HG02981 (cell line): ENCODE results near the gene PLAGL2.
"Not testable (repeated sequence)": the region's sequence is repeated elsewhere in the genome, so short reads cannot be mapped to it uniquely, and the experiment has no call there.

Experiments
- ATAC-seq: cut with Tn5 transposase; IDR thresholded peaks from one replicate; pipeline ENCODE4 v1.9.1; 2021; ENCODE audit warnings: mild to moderate bottlenecking, moderate library complexity; ENCODE audit not compliant: unreplicated experiment

Gene PLAGL2

DNA sequence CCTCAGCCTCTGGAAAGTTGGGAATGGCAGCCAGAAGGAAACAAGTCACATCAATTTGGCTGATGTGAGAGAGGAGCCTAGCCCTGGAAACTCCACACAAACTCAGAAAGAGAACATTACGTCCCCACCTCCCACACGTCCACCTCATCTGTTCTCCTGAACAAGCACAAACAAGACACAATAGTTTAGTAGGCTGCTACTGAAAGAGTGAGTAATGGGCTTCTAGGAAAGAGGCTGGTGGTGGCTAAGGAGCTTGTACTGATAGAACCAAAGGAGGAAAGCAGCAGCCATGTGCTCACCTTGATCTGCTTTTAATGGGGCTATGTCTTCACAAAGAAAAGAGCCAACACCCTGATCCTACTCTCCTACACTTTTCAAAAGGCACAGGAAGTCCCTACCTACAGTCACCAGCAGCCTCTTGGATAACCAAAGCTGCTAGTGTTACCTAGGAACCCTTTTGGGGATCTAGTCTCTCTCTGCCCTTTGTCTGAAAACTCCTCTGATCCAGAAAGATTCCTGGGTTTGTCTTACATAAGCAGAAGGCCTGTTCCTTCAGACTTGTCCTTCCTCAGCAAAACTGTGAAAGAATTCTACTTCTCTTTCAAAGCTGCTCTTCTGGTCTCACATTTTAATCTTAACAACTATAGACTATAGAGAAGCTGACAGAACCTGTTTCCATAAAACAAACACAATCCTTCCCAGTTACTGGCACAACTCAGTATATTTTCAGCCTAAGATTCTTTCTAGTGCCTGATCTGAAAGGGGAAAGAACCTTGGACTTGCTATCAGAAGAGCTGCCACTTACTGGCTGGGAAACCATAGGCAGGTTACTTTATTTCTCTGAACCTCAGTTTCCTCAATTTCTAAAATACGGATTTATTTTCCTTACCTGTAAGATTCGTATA is 3.1 kb downstream of the PLAGL2 start:
- ATAC-seq, result no peak

DNA sequence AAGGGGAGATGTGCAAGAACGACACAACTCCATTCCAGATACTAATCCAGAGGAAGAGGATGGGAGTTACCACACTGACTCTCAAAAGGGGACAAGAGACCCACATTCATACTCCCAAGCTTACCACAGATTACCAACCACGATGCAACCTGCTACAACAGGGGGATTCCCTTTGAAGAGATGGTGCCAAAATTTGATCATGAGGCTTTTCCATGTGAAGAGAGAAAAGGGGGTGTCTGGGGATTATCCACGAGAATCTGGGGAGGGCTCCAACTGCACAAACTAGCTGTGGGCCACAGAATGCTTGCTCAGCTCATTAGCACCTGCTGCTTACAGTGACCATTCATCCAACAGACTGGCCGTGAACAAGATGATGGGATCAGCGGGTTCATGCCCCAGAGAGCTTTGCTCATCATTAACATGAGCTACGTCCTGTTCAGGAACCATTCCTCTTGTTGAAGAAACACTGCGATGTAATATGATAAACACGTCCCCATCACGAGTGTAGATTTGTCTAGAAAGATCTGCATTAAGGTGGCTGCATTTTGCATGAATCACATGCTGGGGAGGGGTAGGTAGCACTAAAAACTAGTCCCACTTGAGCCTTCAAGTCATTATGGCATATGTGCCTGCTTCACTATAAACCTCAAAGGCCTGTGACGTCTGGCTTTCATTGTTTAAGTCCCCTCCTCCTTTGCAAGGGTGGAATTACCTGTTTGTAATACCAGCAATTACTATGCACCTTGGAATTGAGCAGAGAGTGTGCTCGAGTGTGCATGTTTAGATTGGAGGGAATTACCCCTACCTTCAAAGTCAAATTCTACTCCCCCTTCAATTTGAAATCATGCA is 4.0 kb downstream of the PLAGL2 start:
- ATAC-seq, result no peak

- ATAC-seq, result no peak
Observed at GRCh38 chr20:32201977-32202363, 5.6 kb downstream of the PLAGL2 start.

DNA sequence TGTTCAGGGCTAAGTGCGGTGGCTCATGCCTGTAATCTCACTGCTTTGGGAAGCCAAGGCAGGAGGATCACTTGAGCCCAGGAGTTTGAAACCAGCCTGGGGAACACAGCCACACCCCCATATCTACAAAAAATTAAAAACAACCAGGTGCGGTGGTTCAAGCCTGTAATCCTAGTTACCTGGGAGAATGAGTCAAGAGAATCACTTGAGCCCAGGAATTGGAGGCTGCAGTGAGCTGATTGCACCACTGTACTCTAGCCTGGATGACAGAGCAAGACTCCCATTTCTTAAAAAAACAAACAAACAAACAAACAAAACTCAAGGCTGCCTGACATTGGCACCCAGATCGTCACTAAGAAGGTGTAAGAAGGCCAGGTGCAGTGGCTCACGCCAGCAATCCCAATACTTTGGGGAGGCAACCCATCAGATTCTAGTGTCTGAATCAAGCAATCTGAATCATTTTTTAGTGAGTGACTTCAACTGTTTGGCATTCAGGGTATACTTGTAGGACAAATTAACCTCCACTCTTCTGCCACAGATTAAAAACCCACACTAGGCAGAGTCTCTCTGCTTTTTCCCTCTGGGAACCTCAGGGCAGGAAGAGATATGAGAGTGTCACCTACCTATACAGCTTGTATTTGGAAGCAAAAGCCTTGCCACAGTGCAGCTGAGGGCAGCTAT is 6.1 kb downstream of the PLAGL2 start:
- no peak for ATAC-seq

DNA sequence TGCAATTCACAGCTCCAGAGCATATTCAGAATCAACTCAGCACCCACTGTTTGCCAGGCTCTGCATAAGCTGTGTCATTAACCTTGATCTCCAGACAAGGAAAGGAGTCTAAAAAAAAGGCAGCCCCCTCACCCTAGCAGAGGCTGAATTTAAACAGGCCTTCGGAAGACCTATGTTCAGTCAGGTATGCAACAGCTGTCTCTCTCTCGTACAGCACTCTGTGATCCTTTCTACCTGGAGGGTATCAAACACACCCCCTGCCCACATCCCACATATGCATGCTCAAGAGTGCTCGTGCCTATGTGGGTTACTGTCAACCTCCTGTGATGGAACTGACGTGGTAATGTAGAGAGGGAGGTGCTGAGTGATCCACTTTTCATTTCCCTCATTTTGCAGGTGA is 8.5 kb downstream of the PLAGL2 start:
- no peak for ATAC-seq

DNA sequence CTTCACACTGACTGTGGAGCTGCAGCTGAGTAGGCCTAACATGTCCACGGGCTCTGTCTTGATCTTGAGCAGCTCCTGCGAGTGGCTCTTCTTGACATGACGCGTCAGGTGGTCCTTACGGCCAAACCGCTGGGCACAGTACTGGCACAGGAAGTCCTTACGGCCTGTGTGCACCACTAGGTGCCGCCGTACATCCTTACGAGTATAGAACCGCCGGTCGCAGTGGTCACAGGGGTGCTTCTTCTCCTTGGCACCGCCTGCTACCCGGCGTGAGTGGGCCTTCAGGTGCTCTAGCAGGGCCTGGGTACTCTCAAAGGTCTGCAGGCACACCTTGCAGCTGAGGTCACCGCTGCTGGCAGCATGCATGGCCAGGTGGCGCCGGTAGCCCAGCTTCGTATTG is 10.4 kb downstream of the PLAGL2 start:
- ATAC-seq, result not testable (repeated sequence)

DNA sequence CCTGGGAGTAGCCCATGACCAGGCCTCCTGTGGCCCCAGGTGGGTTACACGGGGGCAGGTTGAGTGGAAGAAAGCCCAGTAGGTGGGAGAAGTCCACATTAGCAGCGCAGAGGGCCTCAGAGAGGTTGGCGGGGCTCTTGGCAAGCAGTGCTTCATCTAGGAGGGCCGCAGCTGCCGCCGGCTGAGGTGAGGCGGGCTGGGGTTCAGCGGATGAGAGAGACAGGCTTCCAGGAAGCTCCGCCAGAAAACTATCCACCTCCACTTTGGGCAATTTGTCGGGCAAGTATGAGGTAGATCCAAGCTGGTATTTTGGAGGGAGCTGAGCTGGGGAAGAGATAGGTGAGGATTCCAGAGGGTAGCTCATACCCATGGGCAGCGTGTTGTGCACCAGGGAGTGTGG is 10.9 kb downstream of the PLAGL2 start:
- not testable (repeated sequence) for ATAC-seq

GRCh38 chr20:32195581-32195980 is 12.0 kb downstream of the PLAGL2 start:
- ATAC-seq, result no peak

DNA sequence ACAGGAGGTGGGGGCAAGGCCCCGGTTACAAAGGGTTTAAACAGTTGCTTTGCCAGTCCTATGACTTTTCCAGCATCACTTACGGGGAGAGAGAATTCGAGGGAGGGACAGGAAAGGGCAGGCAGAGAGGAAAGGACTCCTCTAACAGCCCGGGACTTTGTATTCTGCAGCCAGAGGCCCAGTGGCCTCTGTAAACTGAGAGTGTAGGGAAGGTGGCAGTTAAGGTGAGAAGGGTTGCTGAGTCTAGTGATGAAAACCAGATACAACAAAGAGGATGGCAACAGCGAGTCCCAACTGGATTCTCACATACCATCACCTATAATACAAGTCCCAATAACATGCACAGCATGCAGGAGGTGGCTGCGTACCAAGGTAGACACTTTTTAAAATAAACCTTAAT is 13.5 kb downstream of the PLAGL2 start:
- no peak for ATAC-seq

DNA sequence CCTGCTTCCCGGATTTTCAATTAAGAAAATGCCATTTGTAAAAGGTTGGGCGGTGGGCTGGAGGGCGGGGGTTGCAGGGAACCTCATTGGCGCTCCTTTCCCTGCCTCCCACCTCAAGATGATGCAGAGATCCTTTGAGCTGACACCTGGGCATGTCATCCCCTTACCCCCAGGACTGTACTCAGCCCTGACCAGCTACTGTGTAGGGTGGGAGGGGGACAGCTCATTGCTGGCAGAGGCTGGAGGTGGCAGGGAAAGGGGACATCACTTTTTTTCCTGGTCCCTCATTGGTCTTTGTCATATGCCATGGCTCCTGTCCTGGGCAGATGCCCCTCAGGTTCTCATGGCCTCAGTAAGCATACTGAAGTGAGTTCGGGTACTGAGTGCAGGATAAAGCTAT is 14.2 kb downstream of the PLAGL2 start:
- ATAC-seq, result not testable (repeated sequence)

GRCh38 chr20:32192698-32193097 is 14.8 kb downstream of the PLAGL2 start:
- no peak for ATAC-seq

DNA sequence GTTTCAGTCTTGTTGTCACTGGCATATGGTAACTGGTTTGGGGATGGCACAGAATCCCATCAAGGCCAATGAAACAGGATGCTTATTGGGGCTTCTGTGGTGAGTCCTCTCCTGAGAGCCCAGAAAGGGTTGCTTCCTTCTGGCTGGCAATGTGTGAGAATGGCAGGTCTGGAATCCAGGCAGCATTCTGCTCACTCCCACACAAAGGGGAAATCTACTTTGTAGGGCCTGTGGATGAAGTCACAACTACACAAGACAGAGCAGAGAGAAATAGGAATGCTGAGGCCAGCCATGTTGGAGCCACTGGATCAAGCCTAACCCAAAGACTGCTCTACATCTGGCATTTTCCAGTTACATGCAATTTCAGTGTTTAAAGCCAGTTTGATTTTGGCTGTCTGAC is 15.7 kb downstream of the PLAGL2 start:
- no peak for ATAC-seq

GRCh38 chr20:32191422-32191821 is 16.1 kb downstream of the PLAGL2 start:
- no peak for ATAC-seq

DNA sequence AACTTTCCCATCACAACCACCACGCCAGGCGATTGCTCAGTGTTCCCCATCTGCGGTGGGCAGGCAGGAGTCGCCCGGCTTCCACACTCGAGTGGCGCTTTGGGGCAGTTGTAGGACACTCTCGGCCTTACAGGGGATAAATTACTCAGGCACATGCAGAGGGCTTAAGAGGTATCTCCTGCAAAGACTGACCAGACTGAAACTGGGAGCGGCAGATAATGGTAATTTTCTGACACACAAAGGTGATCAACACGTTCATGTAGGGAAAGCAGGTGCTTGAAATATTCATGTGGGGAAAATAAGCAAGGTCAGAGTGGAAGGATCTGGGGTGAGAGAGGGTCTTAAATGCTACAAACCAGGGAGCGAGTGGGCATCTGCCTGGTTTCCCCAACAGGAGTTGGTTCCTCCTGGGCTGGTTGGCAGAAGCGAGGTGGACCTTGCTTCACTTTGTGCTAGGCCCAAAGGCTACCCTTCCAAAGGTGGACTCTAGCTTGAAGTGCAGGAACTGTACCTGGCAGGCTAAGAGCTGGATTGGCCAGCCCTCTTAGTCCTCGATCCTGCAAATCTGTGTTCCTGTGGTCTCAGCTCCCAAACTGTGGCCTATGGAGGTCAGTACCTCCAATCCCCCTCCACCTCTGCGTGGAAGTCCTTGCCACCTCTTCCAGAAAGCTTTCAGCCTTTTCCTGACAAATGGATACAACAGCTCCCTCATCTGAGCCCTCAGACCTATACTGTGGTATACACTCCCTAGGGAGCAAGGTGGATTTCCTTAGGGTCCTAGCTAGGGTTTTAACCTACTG is 16.7 kb downstream of the PLAGL2 start:
- ATAC-seq, result no peak

- no peak for ATAC-seq
Observed at GRCh38 chr20:32189691-32190615, 17.6 kb downstream of the PLAGL2 start.

DNA sequence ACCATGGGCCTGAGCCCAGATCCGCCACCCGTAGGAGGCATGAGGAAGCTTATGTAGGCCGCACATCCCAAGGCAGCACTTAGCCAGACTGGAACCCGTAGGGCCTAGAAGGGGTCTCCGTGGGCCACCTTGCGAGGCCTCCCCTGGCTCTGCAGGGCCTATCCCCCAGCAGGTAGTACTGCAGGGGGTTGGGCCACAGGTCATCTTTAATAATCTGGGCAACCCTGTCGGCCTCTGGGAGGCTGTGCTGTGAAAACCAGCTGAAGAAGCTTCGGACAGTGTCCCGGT is 18.5 kb downstream of the PLAGL2 start:
- no peak for ATAC-seq

- ATAC-seq, result no peak
Observed at GRCh38 chr20:32188376-32189122, 19.0 kb downstream of the PLAGL2 start.

DNA sequence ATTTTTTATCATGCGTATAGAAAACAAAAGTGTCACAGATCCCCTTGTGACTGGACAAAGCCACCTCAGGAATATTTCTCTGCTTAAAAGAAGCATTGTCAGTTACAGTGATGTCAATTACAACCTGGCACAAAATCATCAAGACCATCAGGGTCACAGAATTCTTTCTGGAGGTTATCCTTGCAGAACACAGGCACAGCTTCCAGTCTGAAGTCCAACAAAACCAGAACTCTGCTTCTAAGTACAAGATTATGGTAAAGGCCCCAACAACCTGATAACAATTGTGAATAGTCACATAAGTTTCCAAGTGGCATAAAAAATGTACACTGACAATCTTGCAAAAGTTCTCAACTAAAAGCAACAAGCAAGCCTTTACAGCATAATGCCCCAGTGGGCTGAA is 21.0 kb downstream of the PLAGL2 start:
- ATAC-seq, result no peak

DNA sequence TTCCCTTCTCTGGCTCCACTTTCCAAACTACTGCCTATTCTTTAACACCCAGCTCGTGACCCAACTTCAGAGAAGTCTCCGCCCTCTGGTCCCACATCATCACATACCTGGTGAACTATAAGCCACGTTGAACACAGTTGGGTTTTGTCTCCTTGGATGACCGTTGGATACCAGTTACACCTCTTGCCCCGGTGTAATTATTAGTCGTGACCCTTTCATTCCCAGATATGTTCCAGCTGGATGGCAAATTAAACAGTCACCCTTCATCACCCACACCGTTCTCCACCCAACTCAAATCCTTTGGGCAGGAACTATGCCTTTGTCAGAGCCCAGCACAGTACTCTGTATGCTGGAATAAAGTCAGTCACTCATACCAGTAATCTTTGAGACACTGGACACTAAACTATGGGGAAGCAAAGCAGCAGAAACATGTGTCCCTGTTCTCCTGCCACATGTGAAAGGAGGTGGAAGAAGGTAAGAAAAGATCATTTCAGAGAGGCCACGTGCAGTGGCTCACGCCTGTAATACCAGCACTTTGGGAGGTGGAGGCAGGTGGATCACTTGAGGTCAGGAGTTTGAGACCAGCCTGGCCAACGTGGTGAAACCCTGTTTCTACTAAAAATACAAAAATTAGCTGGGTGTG is 22.5 kb downstream of the PLAGL2 start:
- no peak for ATAC-seq
